IMR-90 (cell line): ENCODE data around the gene SEMA5A. TPM values are rescaled to one million over a fixed set of nuclear protein-coding genes. Genes with fewer than 3 reads are reported as not detected.

Experiments
- ATAC-seq: fragments of 200-7000 bp; cut with Tn5 transposase; 2 replicates; pipeline ENCODE4 v1.9.1; 2020; ENCODE audit warnings: low read depth, mild to moderate bottlenecking, moderate library complexity
- BruUV-seq: library from RNA; stranded (reverse); fragments of 400-500 nt; replicated peaks from 2 replicates; lab custom pipeline; 2021; lab: Mats Ljungman, UMichigan
- CTCF ChIA-PET: fragments of 300-600 bp; formaldehyde crosslinking; extraction: SDS; loops from one replicate; lab custom pipeline; 2021; ENCODE audit warnings: antibody characterized with exemption; lab: Yijun Ruan, JAX
- POLR2A ChIA-PET: fragments of 300-600 bp; sonication (Branson Sonifier 250); formaldehyde crosslinking; loops from one replicate; lab custom pipeline; 2022; ENCODE audit warnings: antibody characterized with exemption; ENCODE audit not compliant: unreplicated experiment; lab: Charles Lee
- DNase-seq: peaks from one replicate; pipeline ENCODE4 v3.0.0; 2013
- H2AFZ ChIP-seq: replicated peaks from 2 replicates; pipeline ENCODE3; 2013; ENCODE audit warnings: low read length, mild to moderate bottlenecking; ENCODE audit not compliant: poor library complexity
- H2AK5ac ChIP-seq: 2 replicates; pipeline ENCODE4 v1.6.1; 2013; ENCODE audit warnings: low read depth, low read length, inconsistent platforms
- H2AK9ac ChIP-seq: replicated peaks from 2 replicates; pipeline ENCODE3; 2013; ENCODE audit warnings: mild to moderate bottlenecking, low read depth, low read length, moderate library complexity; ENCODE audit not compliant: poor library complexity
- H2BK120ac ChIP-seq: 2 replicates; pipeline ENCODE4 v1.6.1; 2013; ENCODE audit warnings: low read depth, low read length, inconsistent platforms
- H2BK15ac ChIP-seq: 3 replicates; pipeline ENCODE4 v1.6.1; 2013; ENCODE audit warnings: low read depth, low read length, inconsistent platforms
- H2BK20ac ChIP-seq: 2 replicates; pipeline ENCODE4 v1.6.1; 2013; ENCODE audit warnings: low read depth, mild to moderate bottlenecking, inconsistent platforms, low read length, moderate library complexity
- H2BK5ac ChIP-seq: 2 replicates; pipeline ENCODE4 v1.6.1; 2013; ENCODE audit warnings: mild to moderate bottlenecking, low read depth, low read length, inconsistent platforms; ENCODE audit not compliant: poor library complexity, severe bottlenecking
- H3K14ac ChIP-seq: replicated peaks from 2 replicates; pipeline ENCODE4 v1.6.1; 2013; ENCODE audit warnings: low read depth, low read length, inconsistent platforms
- H3K18ac ChIP-seq: 2 replicates; pipeline ENCODE4 v1.6.1; 2013; ENCODE audit warnings: low read depth, low read length, control low read depth
- H3K23ac ChIP-seq: 2 replicates; pipeline ENCODE4 v1.6.1; 2013; ENCODE audit warnings: low read depth, low read length, inconsistent platforms
- H3K27ac ChIP-seq: 2 replicates; pipeline ENCODE4 v1.5.1; 2013; ENCODE audit warnings: mild to moderate bottlenecking, control low read depth, low read length; ENCODE audit not compliant: insufficient read depth
- H3K27me3 ChIP-seq: 2 replicates; pipeline ENCODE4 v1.6.1; 2013; ENCODE audit warnings: low read length; ENCODE audit not compliant: control insufficient read depth, insufficient read depth
- H3K36me3 ChIP-seq: 2 replicates; pipeline ENCODE4 v1.6.1; 2013; ENCODE audit warnings: low read length, mixed read lengths; ENCODE audit not compliant: control insufficient read depth, insufficient read depth
- H3K4ac ChIP-seq: 2 replicates; pipeline ENCODE4 v1.6.1; 2013; ENCODE audit warnings: low read depth, low read length, inconsistent platforms
- H3K4me1 ChIP-seq: 2 replicates; pipeline ENCODE4 v1.6.1; 2013; ENCODE audit warnings: low read length, mixed read lengths; ENCODE audit not compliant: control insufficient read depth, insufficient read depth
- H3K4me2 ChIP-seq: 2 replicates; pipeline ENCODE4 v1.6.1; 2013; ENCODE audit warnings: low read depth, mild to moderate bottlenecking, control low read depth, low read length, moderate library complexity
- H3K4me3 ChIP-seq: 2 replicates; pipeline ENCODE4 v1.5.1; 2013; ENCODE audit warnings: low read depth, mild to moderate bottlenecking, control low read depth, low read length, moderate library complexity; ENCODE audit not compliant: insufficient read depth
- H3K56ac ChIP-seq: 2 replicates; pipeline ENCODE4 v1.6.1; 2013; ENCODE audit warnings: low read length, inconsistent platforms; ENCODE audit not compliant: insufficient read depth; ENCODE audit errors: extremely low read depth
- H3K79me1 ChIP-seq, 2 experiments: 2 replicates each; pipeline ENCODE4 v1.6.1; 2013; ENCODE audit warnings: low read length in 2 of 2, inconsistent platforms in 1 of 2, low read depth in 1 of 2
- H3K9ac ChIP-seq: 2 replicates; pipeline ENCODE4 v1.6.1; 2013; ENCODE audit warnings: low read depth, low read length, control low read depth
- H3K9me1 ChIP-seq: 2 replicates; pipeline ENCODE4 v1.6.1; 2013; ENCODE audit warnings: low read length, inconsistent platforms; ENCODE audit not compliant: insufficient read depth
- H3K9me3 ChIP-seq: 2 replicates; pipeline ENCODE4 v1.6.1; 2013; ENCODE audit warnings: low read length; ENCODE audit not compliant: control insufficient read depth, insufficient read depth
- H4K20me1 ChIP-seq: 2 replicates; pipeline ENCODE4 v1.6.1; 2013; ENCODE audit warnings: low read length, inconsistent platforms; ENCODE audit not compliant: insufficient read depth
- H4K5ac ChIP-seq: 2 replicates; pipeline ENCODE4 v1.6.1; 2013; ENCODE audit warnings: mild to moderate bottlenecking, low read depth, low read length, control low read depth
- H4K8ac ChIP-seq, 2 experiments: 2 replicates each; pipeline ENCODE4 v1.6.1; 2013; ENCODE audit warnings: low read depth in 2 of 2, low read length in 2 of 2, control low read depth in 1 of 2, inconsistent platforms in 1 of 2
- H4K91ac ChIP-seq: 2 replicates; pipeline ENCODE4 v1.6.1; 2013; ENCODE audit warnings: low read depth, low read length, inconsistent platforms; ENCODE audit not compliant: insufficient read depth
- BHLHE40 ChIP-seq: fragments of 150-350 bp; IDR thresholded peaks from 2 replicates; pipeline ENCODE4 v1.6.1; 2016; ENCODE audit warnings: mild to moderate bottlenecking, low read depth, low read length
- CEBPB ChIP-seq: IDR thresholded peaks from 2 replicates; pipeline ENCODE4 v1.6.1; 2012; ENCODE audit warnings: low read depth, low read length, improper control_type of control experiment
- CHD1 ChIP-seq: IDR thresholded peaks from 2 replicates; pipeline ENCODE4 v1.6.1; 2012; ENCODE audit warnings: low read depth, low read length, improper control_type of control experiment
- CTCF ChIP-seq: conservative IDR thresholded peaks from 2 replicates; pipeline ENCODE4 v1.5.1; 2012; ENCODE audit warnings: mild to moderate bottlenecking, low read depth, low read length, improper control_type of control experiment
- ELK1 ChIP-seq: fragments of 150-350 bp; IDR thresholded peaks from 2 replicates; pipeline ENCODE4 v1.6.1; 2016; ENCODE audit warnings: low read depth, mild to moderate bottlenecking, low read length, moderate library complexity, borderline replicate concordance
- FOS ChIP-seq: fragments of 150-350 bp; IDR thresholded peaks from 2 replicates; pipeline ENCODE4 v1.6.1; 2016; ENCODE audit warnings: low read depth, low read length
- MAFK ChIP-seq: IDR thresholded peaks from 2 replicates; pipeline ENCODE4 v1.6.1; 2012; ENCODE audit warnings: low read depth, low read length, improper control_type of control experiment
- MAZ ChIP-seq: IDR thresholded peaks from 2 replicates; pipeline ENCODE4 v1.6.1; 2012; ENCODE audit warnings: low read depth, mild to moderate bottlenecking, low read length, improper control_type of control experiment, moderate library complexity, borderline replicate concordance
- MXI1 ChIP-seq: IDR thresholded peaks from 2 replicates; pipeline ENCODE4 v1.6.1; 2012; ENCODE audit warnings: low read depth, mild to moderate bottlenecking, low read length, moderate library complexity, borderline replicate concordance
- NFE2L2 ChIP-seq: fragments of 150-350 bp; IDR thresholded peaks from 2 replicates; pipeline ENCODE4 v1.6.1; 2016; ENCODE audit warnings: low read depth, mild to moderate bottlenecking, low read length
- POLR2A ChIP-seq: IDR thresholded peaks from 2 replicates; pipeline ENCODE4 v1.6.1; 2012; ENCODE audit warnings: mild to moderate bottlenecking, low read depth, low read length
- RAD21 ChIP-seq: IDR thresholded peaks from 2 replicates; pipeline ENCODE4 v1.6.1; 2012; ENCODE audit warnings: low read length, improper control_type of control experiment
- RCOR1 ChIP-seq: IDR thresholded peaks from 2 replicates; pipeline ENCODE4 v1.6.1; 2012; ENCODE audit warnings: mild to moderate bottlenecking, low read length, improper control_type of control experiment; ENCODE audit not compliant: insufficient replicate concordance
- RFX5 ChIP-seq: IDR thresholded peaks from 2 replicates; pipeline ENCODE4 v1.8.0; 2012; ENCODE audit warnings: low read depth, mild to moderate bottlenecking, low read length, moderate library complexity
- SMC3 ChIP-seq: fragments of 150-350 bp; IDR thresholded peaks from 2 replicates; pipeline ENCODE4 v1.6.1; 2016; ENCODE audit warnings: low read depth, mild to moderate bottlenecking, antibody characterized with exemption, low read length, moderate library complexity
- USF2 ChIP-seq: fragments of 150-350 bp; IDR thresholded peaks from 2 replicates; pipeline ENCODE4 v1.6.1; 2017; ENCODE audit warnings: mild to moderate bottlenecking, antibody characterized with exemption, low read length, low read depth
- WGBS, 2 experiments: methylation state at CpG; one replicate each; pipeline versions ENCODE4 v1.1.5 to v1.1.7; 2013; ENCODE audit warnings: missing lambda C conversion rate in 2 of 2; ENCODE audit not compliant: insufficient read length in 1 of 2; ENCODE audit errors: extremely low coverage in 2 of 2; 5-methylcytosine and 5-hydroxymethylcytosine counted together
- dilution Hi-C: fragments of 300-500 bp; cut with HindIII; formaldehyde crosslinking; loops from one replicate; pipeline ENCODE4 v1.14.3; 2018; ENCODE audit warnings: low sequenced_read_pairs; ENCODE audit not compliant: unreplicated experiment
- in situ Hi-C: fragments of 300-500 bp; cut with MboI; formaldehyde crosslinking; loops from 3 replicates; pipeline ENCODE4 v1.14.3; 2019; ENCODE audit warnings: low sequenced_read_pairs, inconsistent platforms, mixed read lengths
- intact Hi-C: fragments of 100-400 bp; cut with micrococcal nuclease; formaldehyde crosslinking; loops from 2 replicates; pipeline ENCODE4 v1.10.0; 2022
- polyA plus RNA-seq, 3 experiments: library from polyadenylated mRNA; depleted of rRNA; stranded (reverse); fragments of >200 nt; gene quantifications; 2 replicates each; pipeline ENCODE4 v1.2.3, GENCODE V29; 2012; ENCODE audit warnings: low replicate concordance in 1 of 3
- total RNA-seq: library from RNA; depleted of rRNA; stranded (reverse); fragments of >200 nt; gene quantifications from 2 replicates; pipeline ENCODE4 v1.2.3, GENCODE V29; 2012

Gene SEMA5A
- total and polyA plus RNA-seq, 2 of the 4 experiments (the other 2 are of a cell fraction): 8.2 to 9.9 TPM

GRCh38 chr5:9212605-9213004, 333.3 kb downstream of the SEMA5A start:
- DNase-seq (peak; percentile 52), ATAC-seq (peak; percentile 55)
- no peaks in the 10 kb centered on the region for H3K9me3 ChIP-seq
- ChIA-PET CTCF (interaction anchor here (1.0 kb wide), 1 partner anchor 872 kb away, joined by 5 read pairs; no protein-coding TSS in a partner anchor), POLR2A (no interaction called here)
- H2BK15ac ChIP-seq: no peak overlapping the region
- H4K20me1 ChIP-seq: no peaks in the 10 kb centered on the region; the same call in 1 of the 2 replicates
- peaks cover 6% of the 10 kb centered on the region for H3K9me1 ChIP-seq
- TF ChIP-seq SMC3 (no peak), RFX5 (no peak), BHLHE40 (no peak), CTCF (no peak), ELK1 (no peak), CEBPB (no peak), FOS (no peak), MXI1 (no peak), MAFK (no peak), RCOR1 (no peak), CHD1 (no peak), POLR2A (no peak), NFE2L2 (no peak), MAZ (no peak), USF2 (no peak), RAD21 (no peak)
- H3K4me2 ChIP-seq: no peak overlapping the region
- no peak overlapping the region for H3K4me3 ChIP-seq
- intact Hi-C loops: loop anchor here (5.0 to 10.0 kb wide), 2 partner anchors 932 to 1325 kb away; no protein-coding TSS in a partner anchor
- H2AFZ ChIP-seq: peak overlapping the region; percentile 59
- no peak overlapping the region for H3K9ac ChIP-seq
- H2AK9ac ChIP-seq: no peak overlapping the region
- no peak overlapping the region for H3K23ac ChIP-seq
- H2BK20ac ChIP-seq: peak overlapping the region; percentile 34; the same call in 1 of the 2 replicates
- no peak overlapping the region for H3K27ac ChIP-seq
- no peak overlapping the region for H3K18ac ChIP-seq
- no CpG with 5 or more reads among the region's 1 CpG for WGBS, 2 experiments
- no peak overlapping the region for H4K5ac ChIP-seq
- 0 out of 2 replicates have a peak overlapping the region, but pooled peaks have one; percentile 25 for H2BK120ac ChIP-seq
- in situ Hi-C loops: no loop called here
- no peak overlapping the region for H2BK5ac ChIP-seq
- no peaks in the 10 kb centered on the region for H3K27me3 ChIP-seq
- no peak overlapping the region for H4K91ac ChIP-seq
- peaks cover 0 to 7% of the 10 kb centered on the region in 2 experiments; a peak in 1 of 4 replicates for H3K79me1 ChIP-seq
- peak overlapping the region; percentile 17; the same call in 1 of the 2 replicates for H2AK5ac ChIP-seq
- no peak overlapping the region for H4K8ac ChIP-seq
- H3K14ac ChIP-seq: no peak overlapping the region; the same call in 1 of the 2 replicates
- peak overlapping the region; percentile 40; the same call in 1 of the 2 replicates for H3K4ac ChIP-seq
- H3K36me3 ChIP-seq: no peaks in the 10 kb centered on the region
- dilution Hi-C loops: no loop called here
- no TSS peak for BruUV-seq
- H3K4me1 ChIP-seq: peaks cover 4% of the 10 kb centered on the region; the same call in 1 of the 2 replicates
- no peak overlapping the region for H3K56ac ChIP-seq
